Measurements from ENCODE around the gene TPSG1. TPM values are rescaled to one million over a fixed set of nuclear protein-coding genes. Genes with fewer than 3 reads are reported as not detected.

TPSG1 gene
- total RNA-seq, 1 experiment from 2014 or later: not detected

GRCh38 chr16:1208239-1208830 lies 16.7 kb downstream of the TPSG1 start:
- no peak for TF ChIP-seq IRF2 (CRISPR knock-in tag; IDR thresholded peaks at IDR 0.05; ENCODE audit: borderline replicate concordance, low read depth)
- no peak for TF ChIP-seq ATF1 (CRISPR knock-in tag; IDR thresholded peaks at IDR 0.05)
- no peak for TF ChIP-seq PRRX2 (CRISPR knock-in tag; IDR thresholded peaks at IDR 0.05)
- H3K4me1 Mint-ChIP-seq: no peaks in the 10 kb centered on the region
- no peak overlapping the region for H3K4me3 Mint-ChIP-seq
- H3K27me3 Mint-ChIP-seq (ENCODE audit: low read depth): no peaks in the 10 kb centered on the region
- H3K27ac Mint-ChIP-seq: no peak overlapping the region
- ATAC-seq (no peak), DNase-seq (ENCODE audit: low spot score) (no peak)
- ChIA-PET POLR2A (no interaction called here), CTCF (no interaction called here)
- 0 out of 2 replicates have a peak, but pooled peaks cover 3% of the 10 kb centered on the region for H3K36me3 Mint-ChIP-seq
- H3K9me3 Mint-ChIP-seq: no peaks in the 10 kb centered on the region

DNA sequence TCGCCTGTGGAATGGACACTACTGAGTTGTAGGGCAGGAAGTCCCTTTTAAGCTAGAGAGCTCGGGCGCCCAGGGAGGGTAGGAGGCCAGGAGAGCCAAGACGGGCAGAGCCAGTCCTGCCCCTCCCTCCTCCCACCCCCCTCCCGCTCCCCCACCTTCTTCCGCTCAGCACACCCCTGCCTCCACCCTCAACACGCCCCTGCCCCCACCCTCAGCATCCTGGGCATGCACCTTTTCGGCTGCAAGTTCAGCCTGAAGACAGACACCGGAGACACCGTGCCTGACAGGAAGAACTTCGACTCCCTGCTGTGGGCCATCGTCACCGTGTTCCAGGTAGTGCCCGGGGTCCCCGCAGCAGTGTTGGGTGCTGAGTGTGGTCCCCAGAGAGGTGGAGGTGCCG lies 18.3 kb downstream of the TPSG1 start:
- POLR2A ChIA-PET: no interaction called here
- DNase-seq (ENCODE audit: low spot score) (no peak), ATAC-seq (no peak)
- H3K4me3 Mint-ChIP-seq: no peak overlapping the region
- H3K4me1 Mint-ChIP-seq: no peaks in the 10 kb centered on the region
- TF ChIP-seq ZNF219 (CRISPR knock-in tag; IDR thresholded peaks at IDR 0.05; ENCODE audit: borderline replicate concordance) (no peak), MXD4 (CRISPR knock-in tag; IDR thresholded peaks at IDR 0.05; ENCODE audit: borderline replicate concordance) (no peak), ZNF416 (CRISPR knock-in tag; IDR thresholded peaks at IDR 0.05) (no peak), CREB1 (CRISPR knock-in tag; IDR thresholded peaks at IDR 0.05) (no peak), TCF7 (CRISPR knock-in tag; IDR thresholded peaks at IDR 0.05; ENCODE audit: low read depth) (no peak)
- TF ChIP-seq, protein P1, sequence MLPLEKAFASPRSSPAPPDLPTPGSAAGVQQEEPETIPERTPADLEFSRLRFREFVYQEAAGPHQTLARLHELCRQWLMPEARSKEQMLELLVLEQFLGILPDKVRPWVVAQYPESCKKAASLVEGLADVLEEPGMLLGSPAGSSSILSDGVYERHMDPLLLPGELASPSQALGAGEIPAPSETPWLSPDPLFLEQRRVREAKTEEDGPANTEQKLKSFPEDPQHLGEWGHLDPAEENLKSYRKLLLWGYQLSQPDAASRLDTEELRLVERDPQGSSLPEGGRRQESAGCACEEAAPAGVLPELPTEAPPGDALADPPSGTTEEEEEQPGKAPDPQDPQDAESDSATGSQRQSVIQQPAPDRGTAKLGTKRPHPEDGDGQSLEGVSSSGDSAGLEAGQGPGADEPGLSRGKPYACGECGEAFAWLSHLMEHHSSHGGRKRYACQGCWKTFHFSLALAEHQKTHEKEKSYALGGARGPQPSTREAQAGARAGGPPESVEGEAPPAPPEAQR (CRISPR knock-in tag; IDR thresholded peaks at IDR 0.05): no peak
- CTCF ChIA-PET: no interaction called here
- no peaks in the 10 kb centered on the region for H3K27me3 Mint-ChIP-seq (ENCODE audit: low read depth)
- no peak overlapping the region for H3K27ac Mint-ChIP-seq
- 0 out of 2 replicates have a peak, but pooled peaks cover 3% of the 10 kb centered on the region for H3K36me3 Mint-ChIP-seq
- H3K9me3 Mint-ChIP-seq: no peaks in the 10 kb centered on the region

DNA sequence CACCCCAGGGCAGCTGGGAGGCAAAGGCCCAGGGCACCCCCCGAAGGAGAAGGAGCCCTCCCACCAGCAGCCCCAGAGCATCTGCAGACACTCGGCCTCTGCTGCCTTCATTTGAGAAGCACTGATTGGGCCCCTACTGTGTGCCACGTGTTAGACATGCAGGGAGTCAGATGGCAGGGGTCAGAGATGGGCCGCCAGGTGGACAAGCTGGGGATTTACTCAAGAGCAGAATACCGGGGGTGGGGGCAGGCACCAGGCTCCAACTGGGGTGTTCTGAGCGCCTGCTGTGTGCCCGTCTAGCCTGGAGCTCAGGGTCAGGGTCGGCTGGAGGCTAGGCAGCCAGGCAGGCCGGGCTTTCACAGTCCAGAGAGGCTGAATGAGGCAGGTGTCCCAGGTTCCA lies 18.7 kb downstream of the TPSG1 start:
- ChIA-PET CTCF (interaction anchor here (0.6 to 0.9 kb wide), 2 partner anchors 12 to 120 kb away, joined by 3 to 4 read pairs; no protein-coding TSS in a partner anchor), POLR2A (interaction anchor here (0.5 to 0.6 kb wide), 2 partner anchors 71 to 757 kb away, joined by 3 to 7 read pairs; no protein-coding TSS in a partner anchor)
- no peak overlapping the region for H3K4me3 Mint-ChIP-seq
- peak; percentile 47 for ATAC-seq
- H3K27ac Mint-ChIP-seq: no peak overlapping the region
- H3K36me3 Mint-ChIP-seq: peaks cover 6% of the 10 kb centered on the region; the same call in 1 of the 2 replicates
- DNase-seq (ENCODE audit: low spot score): no peak
- H3K4me1 Mint-ChIP-seq: no peaks in the 10 kb centered on the region
- H3K9me3 Mint-ChIP-seq: no peaks in the 10 kb centered on the region
- no peaks in the 10 kb centered on the region for H3K27me3 Mint-ChIP-seq (ENCODE audit: low read depth)
- TF ChIP-seq, protein P2, sequence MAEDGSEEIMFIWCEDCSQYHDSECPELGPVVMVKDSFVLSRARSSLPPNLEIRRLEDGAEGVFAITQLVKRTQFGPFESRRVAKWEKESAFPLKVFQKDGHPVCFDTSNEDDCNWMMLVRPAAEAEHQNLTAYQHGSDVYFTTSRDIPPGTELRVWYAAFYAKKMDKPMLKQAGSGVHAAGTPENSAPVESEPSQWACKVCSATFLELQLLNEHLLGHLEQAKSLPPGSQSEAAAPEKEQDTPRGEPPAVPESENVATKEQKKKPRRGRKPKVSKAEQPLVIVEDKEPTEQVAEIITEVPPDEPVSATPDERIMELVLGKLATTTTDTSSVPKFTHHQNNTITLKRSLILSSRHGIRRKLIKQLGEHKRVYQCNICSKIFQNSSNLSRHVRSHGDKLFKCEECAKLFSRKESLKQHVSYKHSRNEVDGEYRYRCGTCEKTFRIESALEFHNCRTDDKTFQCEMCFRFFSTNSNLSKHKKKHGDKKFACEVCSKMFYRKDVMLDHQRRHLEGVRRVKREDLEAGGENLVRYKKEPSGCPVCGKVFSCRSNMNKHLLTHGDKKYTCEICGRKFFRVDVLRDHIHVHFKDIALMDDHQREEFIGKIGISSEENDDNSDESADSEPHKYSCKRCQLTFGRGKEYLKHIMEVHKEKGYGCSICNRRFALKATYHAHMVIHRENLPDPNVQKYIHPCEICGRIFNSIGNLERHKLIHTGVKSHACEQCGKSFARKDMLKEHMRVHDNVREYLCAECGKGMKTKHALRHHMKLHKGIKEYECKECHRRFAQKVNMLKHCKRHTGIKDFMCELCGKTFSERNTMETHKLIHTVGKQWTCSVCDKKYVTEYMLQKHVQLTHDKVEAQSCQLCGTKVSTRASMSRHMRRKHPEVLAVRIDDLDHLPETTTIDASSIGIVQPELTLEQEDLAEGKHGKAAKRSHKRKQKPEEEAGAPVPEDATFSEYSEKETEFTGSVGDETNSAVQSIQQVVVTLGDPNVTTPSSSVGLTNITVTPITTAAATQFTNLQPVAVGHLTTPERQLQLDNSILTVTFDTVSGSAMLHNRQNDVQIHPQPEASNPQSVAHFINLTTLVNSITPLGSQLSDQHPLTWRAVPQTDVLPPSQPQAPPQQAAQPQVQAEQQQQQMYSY (CRISPR knock-in tag; IDR thresholded peaks at IDR 0.05): no peak
- TF ChIP-seq, protein P3, sequence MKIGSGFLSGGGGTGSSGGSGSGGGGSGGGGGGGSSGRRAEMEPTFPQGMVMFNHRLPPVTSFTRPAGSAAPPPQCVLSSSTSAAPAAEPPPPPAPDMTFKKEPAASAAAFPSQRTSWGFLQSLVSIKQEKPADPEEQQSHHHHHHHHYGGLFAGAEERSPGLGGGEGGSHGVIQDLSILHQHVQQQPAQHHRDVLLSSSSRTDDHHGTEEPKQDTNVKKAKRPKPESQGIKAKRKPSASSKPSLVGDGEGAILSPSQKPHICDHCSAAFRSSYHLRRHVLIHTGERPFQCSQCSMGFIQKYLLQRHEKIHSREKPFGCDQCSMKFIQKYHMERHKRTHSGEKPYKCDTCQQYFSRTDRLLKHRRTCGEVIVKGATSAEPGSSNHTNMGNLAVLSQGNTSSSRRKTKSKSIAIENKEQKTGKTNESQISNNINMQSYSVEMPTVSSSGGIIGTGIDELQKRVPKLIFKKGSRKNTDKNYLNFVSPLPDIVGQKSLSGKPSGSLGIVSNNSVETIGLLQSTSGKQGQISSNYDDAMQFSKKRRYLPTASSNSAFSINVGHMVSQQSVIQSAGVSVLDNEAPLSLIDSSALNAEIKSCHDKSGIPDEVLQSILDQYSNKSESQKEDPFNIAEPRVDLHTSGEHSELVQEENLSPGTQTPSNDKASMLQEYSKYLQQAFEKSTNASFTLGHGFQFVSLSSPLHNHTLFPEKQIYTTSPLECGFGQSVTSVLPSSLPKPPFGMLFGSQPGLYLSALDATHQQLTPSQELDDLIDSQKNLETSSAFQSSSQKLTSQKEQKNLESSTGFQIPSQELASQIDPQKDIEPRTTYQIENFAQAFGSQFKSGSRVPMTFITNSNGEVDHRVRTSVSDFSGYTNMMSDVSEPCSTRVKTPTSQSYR (CRISPR knock-in tag; IDR thresholded peaks at IDR 0.05): no peak
- TF ChIP-seq, protein P4, sequence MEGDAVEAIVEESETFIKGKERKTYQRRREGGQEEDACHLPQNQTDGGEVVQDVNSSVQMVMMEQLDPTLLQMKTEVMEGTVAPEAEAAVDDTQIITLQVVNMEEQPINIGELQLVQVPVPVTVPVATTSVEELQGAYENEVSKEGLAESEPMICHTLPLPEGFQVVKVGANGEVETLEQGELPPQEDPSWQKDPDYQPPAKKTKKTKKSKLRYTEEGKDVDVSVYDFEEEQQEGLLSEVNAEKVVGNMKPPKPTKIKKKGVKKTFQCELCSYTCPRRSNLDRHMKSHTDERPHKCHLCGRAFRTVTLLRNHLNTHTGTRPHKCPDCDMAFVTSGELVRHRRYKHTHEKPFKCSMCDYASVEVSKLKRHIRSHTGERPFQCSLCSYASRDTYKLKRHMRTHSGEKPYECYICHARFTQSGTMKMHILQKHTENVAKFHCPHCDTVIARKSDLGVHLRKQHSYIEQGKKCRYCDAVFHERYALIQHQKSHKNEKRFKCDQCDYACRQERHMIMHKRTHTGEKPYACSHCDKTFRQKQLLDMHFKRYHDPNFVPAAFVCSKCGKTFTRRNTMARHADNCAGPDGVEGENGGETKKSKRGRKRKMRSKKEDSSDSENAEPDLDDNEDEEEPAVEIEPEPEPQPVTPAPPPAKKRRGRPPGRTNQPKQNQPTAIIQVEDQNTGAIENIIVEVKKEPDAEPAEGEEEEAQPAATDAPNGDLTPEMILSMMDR (IDR thresholded peaks at IDR 0.05): no peak
- no peak for TF ChIP-seq GABPB1 (CRISPR knock-in tag; IDR thresholded peaks at IDR 0.05)
- no peak for TF ChIP-seq AR (CRISPR knock-in tag; IDR thresholded peaks at IDR 0.05)
- no peak for TF ChIP-seq TP53 (CRISPR knock-in tag; IDR thresholded peaks at IDR 0.05)
- TF ChIP-seq JUN (CRISPR knock-in tag; IDR thresholded peaks at IDR 0.05): no peak
- no peak for TF ChIP-seq HMGXB4 (CRISPR knock-in tag; IDR thresholded peaks at IDR 0.05)
